HG02623 (cell line): Measurements from ENCODE around the gene INSL3.
"Not testable (repeated sequence)": the region's sequence is repeated elsewhere in the genome, so short reads cannot be mapped to it uniquely, and the experiment has no call there.

Experiments used
- ATAC-seq: cut with Tn5 transposase; IDR thresholded peaks from one replicate; pipeline ENCODE4 v1.9.1; 2021; ENCODE audit warnings: moderate library complexity; ENCODE audit not compliant: unreplicated experiment

INSL3 gene

GRCh38 chr19:17790059-17790780, 31.1 kb downstream of the INSL3 start:
- ATAC-seq: no peak

GRCh38 chr19:17788632-17789031, 32.7 kb downstream of the INSL3 start:
- ATAC-seq: no peak

GRCh38 chr19:17787274-17787913, 33.9 kb downstream of the INSL3 start:
- no peak for ATAC-seq

- ATAC-seq: no peak
Observed at GRCh38 chr19:17784201-17785008, 36.9 kb downstream of the INSL3 start.

- ATAC-seq: not testable (repeated sequence)
Observed at GRCh38 chr19:17783721-17784120, 37.6 kb downstream of the INSL3 start.

DNA sequence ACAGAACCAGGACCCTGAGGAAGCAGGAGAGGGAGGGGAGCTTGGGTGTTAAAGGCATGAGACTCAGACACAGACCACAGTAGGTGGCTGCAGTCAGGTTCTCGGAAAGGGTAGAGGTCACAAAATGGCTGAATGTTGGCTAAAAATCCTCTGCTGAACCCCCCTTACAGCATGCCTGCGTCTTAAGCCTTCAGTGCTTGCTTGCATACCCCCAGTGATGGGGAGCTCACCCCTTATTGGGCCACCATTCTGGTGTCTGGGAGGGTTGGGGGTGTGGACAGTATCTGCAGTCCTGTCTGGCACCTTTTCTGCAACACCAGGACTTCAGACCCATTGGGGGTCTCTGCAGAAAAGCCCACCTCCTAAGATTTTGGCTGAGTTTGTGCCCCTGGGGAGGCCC, 40.5 kb downstream of the INSL3 start:
- no peak for ATAC-seq

GRCh38 chr19:17778968-17779929, 42.1 kb downstream of the INSL3 start:
- no peak for ATAC-seq

- no peak for ATAC-seq
Observed at GRCh38 chr19:17778251-17778967, 42.9 kb downstream of the INSL3 start.

DNA sequence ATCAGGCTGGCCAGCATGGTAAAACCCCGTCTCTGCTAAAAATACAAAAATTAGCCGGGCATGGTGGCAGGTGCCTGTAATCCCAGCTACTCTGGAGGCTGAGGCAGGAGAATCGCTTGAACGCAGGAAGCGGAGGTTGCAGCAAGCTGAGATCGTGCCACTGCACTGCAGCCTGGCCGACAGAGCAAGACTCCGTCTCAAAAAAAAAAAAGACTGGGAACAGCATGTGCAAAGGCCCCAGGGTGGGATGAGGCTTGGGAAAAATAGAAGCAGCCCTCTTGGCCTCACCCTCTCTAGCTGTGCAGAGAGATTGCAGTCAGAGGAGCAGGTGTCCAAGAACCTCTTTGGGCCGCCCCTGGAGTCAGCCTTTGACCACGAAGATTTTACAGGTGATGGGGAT, 43.5 kb downstream of the INSL3 start:
- ATAC-seq: not testable (repeated sequence)

DNA sequence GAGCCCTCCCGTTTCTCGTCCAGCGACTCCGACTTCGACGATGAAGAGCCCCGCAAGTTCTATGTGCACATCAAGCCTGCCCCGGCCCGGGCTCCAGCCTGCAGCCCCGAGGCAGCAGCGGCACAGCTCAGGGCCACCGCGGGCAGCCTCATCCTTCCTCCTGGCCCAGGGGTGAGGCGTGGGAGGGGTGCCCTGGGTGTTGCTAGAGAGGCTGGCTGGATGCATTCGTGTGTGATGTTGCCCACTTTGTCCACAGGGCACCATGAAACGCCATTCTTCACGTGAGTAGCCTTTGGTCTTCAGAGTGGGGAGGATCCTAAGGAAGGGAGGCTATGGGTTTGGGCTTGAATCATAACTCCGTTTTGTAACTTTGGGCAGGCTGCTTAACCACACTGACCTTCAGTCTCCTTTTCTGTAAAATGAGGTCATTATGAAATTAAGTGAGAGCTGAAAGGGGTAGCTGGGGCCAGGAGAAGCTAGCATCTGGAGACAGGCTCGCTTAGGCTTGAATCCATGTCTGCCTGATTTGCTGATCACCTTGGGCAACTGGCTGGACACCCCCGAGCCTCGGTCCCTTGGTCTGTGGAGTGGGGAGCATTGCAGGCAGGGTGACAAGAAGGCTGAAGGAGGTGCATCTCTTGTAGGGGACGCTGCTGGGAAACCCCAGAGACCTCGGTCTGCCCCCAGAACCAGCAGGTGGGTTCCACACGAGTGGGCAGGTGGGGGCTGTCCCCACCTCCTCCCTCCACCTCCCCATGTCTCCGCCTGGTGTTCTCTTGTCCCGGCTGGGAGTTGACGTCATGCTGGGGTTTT, 45.1 kb downstream of the INSL3 start:
- peak; percentile 73 for ATAC-seq

DNA sequence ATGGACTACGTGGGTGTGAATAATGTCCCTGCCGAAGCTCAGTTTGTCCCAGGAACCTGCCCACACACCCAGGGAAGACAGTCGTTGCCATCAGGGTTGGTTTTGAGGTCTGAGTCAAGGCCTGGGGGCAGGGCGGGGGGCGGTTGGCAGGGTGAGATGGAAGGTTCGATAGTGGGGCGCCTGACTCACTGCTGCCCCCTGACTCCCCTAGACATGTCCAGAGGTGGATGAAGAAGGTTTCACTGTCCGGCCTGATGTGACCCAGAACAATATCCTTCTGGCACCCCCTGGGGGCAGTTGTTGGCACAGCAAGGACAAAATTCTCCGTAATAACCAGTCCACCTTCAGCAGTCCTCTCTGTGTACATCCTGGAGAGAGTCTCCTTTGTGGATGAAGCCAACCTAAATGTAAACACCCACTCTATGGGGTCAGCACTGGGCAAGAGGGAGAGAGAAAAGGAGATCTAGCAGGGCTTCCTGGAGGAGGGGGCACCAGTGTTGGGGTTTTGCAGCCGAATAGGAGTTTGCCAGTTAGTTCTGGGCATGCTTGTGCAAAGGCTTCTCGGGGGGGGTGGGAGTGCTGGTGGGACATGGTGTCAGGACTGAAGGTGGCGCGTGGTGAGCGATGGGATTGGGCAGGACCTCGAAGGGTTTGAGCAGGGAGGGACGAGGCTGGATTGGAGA, 45.9 kb downstream of the INSL3 start:
- ATAC-seq: no peak

- ATAC-seq: no peak
Observed at GRCh38 chr19:17772172-17772571, 49.1 kb downstream of the INSL3 start.

DNA sequence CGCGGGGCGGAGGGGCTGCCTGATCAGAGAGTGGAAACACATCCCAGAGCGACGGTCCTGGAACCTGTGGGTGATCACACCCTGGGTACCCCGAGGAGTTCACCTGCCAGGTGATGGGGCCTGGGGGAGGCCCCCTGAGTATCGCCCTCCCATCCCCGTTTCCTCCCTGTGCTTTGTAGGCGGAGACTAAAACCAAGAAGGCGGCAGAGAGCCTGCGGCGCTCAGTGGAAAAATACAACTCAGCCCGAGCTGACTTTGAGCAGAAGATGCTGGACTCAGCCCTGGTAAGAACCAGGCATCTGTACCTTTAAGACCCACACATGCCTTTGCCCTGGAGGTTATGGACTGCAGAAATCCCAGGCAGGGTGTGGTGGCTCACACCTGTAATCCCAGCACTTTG, 50.7 kb downstream of the INSL3 start:
- ATAC-seq: no peak

DNA sequence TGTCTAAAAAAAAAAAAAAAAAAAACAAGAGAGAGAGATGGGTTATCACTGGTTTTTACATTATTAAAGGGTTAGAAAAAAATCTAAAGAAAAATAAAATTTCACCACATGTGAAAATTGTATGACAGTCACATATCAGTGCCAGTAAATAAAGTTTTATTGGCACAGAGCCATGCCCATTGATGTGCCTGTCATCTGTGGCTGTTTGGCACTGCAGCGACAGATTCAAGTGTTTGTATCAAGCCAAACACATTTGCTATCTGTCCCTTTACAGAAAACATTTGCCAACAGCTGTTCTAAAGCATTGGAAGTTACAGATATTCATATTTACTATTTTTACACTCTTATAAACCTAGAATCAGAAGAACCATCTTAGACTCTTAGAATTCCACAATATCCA, 53.8 kb downstream of the INSL3 start:
- no peak for ATAC-seq

DNA sequence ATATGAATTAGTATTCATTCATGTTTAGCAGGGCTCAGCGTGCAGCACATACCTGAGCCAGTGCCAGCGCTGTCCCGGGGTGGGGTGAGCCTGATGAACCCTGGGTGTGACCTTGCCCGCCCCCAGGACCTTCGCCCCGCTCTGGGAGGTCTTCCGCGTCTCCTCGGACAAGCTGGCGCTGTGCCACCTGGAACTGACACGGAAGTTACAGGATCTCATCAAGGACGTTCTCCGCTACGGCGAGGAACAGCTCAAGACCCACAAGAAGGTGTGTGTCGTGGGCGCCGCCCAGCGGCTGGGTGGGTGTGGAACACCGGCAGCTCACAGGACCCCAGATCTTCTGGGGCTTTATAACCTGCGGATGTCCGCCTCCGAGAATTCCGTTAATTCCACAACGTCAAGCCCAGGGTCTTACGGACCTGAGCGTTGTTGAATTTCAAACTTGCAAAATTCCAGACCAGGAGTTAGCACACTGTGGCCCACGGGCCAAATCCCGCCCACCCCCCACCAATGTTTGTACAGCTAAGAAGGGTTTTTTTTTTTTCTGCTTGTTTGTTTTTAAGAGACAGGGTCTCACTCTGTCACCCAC, 54.7 kb downstream of the INSL3 start:
- no peak for ATAC-seq
